Activated effector memory CD4-positive, alpha-beta T cell treated with Interleukin-2 at 50 U/mL for 16 hours (primary cell): ENCODE measurements around the gene SRPRA.
"Not testable (repeated sequence)": the region's sequence is repeated elsewhere in the genome, so short reads cannot be mapped to it uniquely, and the experiment has no call there.

Source experiments
- DNase-seq: peaks from one replicate; pipeline ENCODE4 v3.0.0-alpha.2; 2020

The SRPRA gene

GRCh38 chr11:126282736-126283591, 14.3 kb upstream of the SRPRA start, which contains the start of gene TIRAP:
Gene TIRAP, plus strand, starts transcription at chr11:126283093. Its CDS starts 7,802 bp downstream, at chr11:126290895.
- peak; percentile 64 for DNase-seq

- DNase-seq, result peak; percentile 30
Measured at GRCh38 chr11:126282361-126282735, 13.7 kb upstream of the SRPRA start.

GRCh38 chr11:126281666-126282175, 13.0 kb upstream of the SRPRA start:
- DNase-seq, result no peak

- no peak for DNase-seq
Measured at GRCh38 chr11:126281245-126281644, 12.6 kb upstream of the SRPRA start.

GRCh38 chr11:126280595-126280994, 11.9 kb upstream of the SRPRA start:
- DNase-seq, result no peak

GRCh38 chr11:126279191-126279590, 10.5 kb upstream of the SRPRA start:
- no peak for DNase-seq

GRCh38 chr11:126277780-126278179, 9.1 kb upstream of the SRPRA start:
- no peak for DNase-seq

GRCh38 chr11:126277322-126277721, 8.6 kb upstream of the SRPRA start:
- no peak for DNase-seq

GRCh38 chr11:126268361-126268707, 361 bp downstream of the SRPRA start:
- no peak for DNase-seq

GRCh38 chr11:126267650-126268049, 1.0 kb downstream of the SRPRA start:
- no peak for DNase-seq

- no peak for DNase-seq
Measured at GRCh38 chr11:126265811-126266210, 2.9 kb downstream of the SRPRA start.

- no peak for DNase-seq
Measured at GRCh38 chr11:126263489-126263888, 5.2 kb downstream of the SRPRA start.

GRCh38 chr11:126262216-126262615, 6.5 kb downstream of the SRPRA start:
- no peak for DNase-seq

- DNase-seq, result no peak
Measured at GRCh38 chr11:126257764-126258163, 10.9 kb downstream of the SRPRA start.

GRCh38 chr11:126257144-126257543, 11.6 kb downstream of the SRPRA start:
- no peak for DNase-seq

GRCh38 chr11:126256216-126256615, 12.5 kb downstream of the SRPRA start:
- no peak for DNase-seq

GRCh38 chr11:126255507-126255906, 13.2 kb downstream of the SRPRA start:
- not testable (repeated sequence) for DNase-seq

- DNase-seq, result no peak
Measured at GRCh38 chr11:126254819-126255218, 13.9 kb downstream of the SRPRA start.

GRCh38 chr11:126253265-126253664, 15.4 kb downstream of the SRPRA start:
- no peak for DNase-seq

- no peak for DNase-seq
Measured at GRCh38 chr11:126246636-126247035, 22.1 kb downstream of the SRPRA start.

- no peak for DNase-seq
Measured at GRCh38 chr11:126233391-126233790, 35.3 kb downstream of the SRPRA start.

- no peak for DNase-seq
Measured at GRCh38 chr11:126232683-126233082, 36.0 kb downstream of the SRPRA start.

- DNase-seq, result no peak
Measured at GRCh38 chr11:126231725-126232459, 36.8 kb downstream of the SRPRA start.
